Caco-2 (cell line): ENCODE results near the gene ZNF112. TPM values are rescaled to one million over a fixed set of nuclear protein-coding genes. Genes with fewer than 3 reads are reported as not detected.
A peak's percentile ranks its signal among the peaks of the same experiment; 100 is the strongest.

Experiments used
- BruUV-seq: library from RNA; stranded (reverse); fragments of 400-500 nt; replicated peaks from 2 replicates; lab custom pipeline; 2021; lab: Mats Ljungman, UMichigan
- CTCF ChIA-PET: fragments of 300-600 bp; sonication (Branson Sonifier 250); formaldehyde crosslinking; loops from one replicate; lab custom pipeline; 2022; ENCODE audit warnings: antibody characterized with exemption; lab: Charles Lee
- POLR2A ChIA-PET: fragments of 300-600 bp; sonication (Branson Sonifier 250); formaldehyde crosslinking; loops from one replicate; lab custom pipeline; 2022; ENCODE audit warnings: antibody characterized with exemption; lab: Charles Lee
- DNase-seq, 2 experiments: peaks; one replicate each; pipeline versions ENCODE4 v3.0.0 to v3.0.0-alpha.2; 2020 to 2022
- H3K27me3 ChIP-seq: replicated peaks from 2 replicates; pipeline ENCODE4 v1.6.0; 2011; ENCODE audit warnings: low read length; ENCODE audit not compliant: control insufficient read depth, insufficient read depth
- H3K36me3 ChIP-seq: 2 replicates; pipeline ENCODE4 v1.5.1; 2011; ENCODE audit warnings: low read length; ENCODE audit not compliant: control insufficient read depth, insufficient read depth
- H3K4me1 ChIP-seq: fragments of 250-450 bp; sonication (Bioruptor Pico); 2 replicates; pipeline ENCODE4 v1.5.1; 2020; ENCODE audit warnings: mild to moderate bottlenecking
- H3K4me3 ChIP-seq: 2 replicates; pipeline ENCODE4 v1.5.1; 2011; ENCODE audit warnings: low read depth, mild to moderate bottlenecking, control low read depth, low read length
- H3K9me3 ChIP-seq: fragments of 250-450 bp; sonication (Bioruptor Pico); 2 replicates; pipeline ENCODE4 v1.5.1; 2020; ENCODE audit warnings: mild to moderate bottlenecking, moderate library complexity
- H3K27ac Mint-ChIP-seq: one replicate; pipeline ENCODE4 v1.8.0; 2022; ENCODE audit warnings: mixed read lengths; ENCODE audit not compliant: unreplicated experiment
- H3K27me3 Mint-ChIP-seq: one replicate; pipeline ENCODE4 v1.8.0; 2022; ENCODE audit warnings: mixed read lengths; ENCODE audit not compliant: insufficient read depth, unreplicated experiment
- H3K36me3 Mint-ChIP-seq: one replicate; pipeline ENCODE4 v1.8.0; 2022; ENCODE audit warnings: mild to moderate bottlenecking, mixed read lengths; ENCODE audit not compliant: insufficient read depth, unreplicated experiment
- H3K4me1 Mint-ChIP-seq: one replicate; pipeline ENCODE4 v1.8.0; 2022; ENCODE audit warnings: low read depth, mixed read lengths; ENCODE audit not compliant: unreplicated experiment
- H3K4me3 Mint-ChIP-seq: one replicate; pipeline ENCODE4 v1.8.0; 2022; ENCODE audit warnings: mild to moderate bottlenecking, moderate library complexity, mixed read lengths; ENCODE audit not compliant: unreplicated experiment
- H3K9me3 Mint-ChIP-seq: one replicate; pipeline ENCODE4 v1.8.0; 2022; ENCODE audit warnings: mixed read lengths; ENCODE audit not compliant: unreplicated experiment
- CTCF ChIP-seq, 2 experiments: fragments of 200-600 bp in 1 of 2; IDR thresholded peaks; 1 replicate in 1 of 2; 2 replicates in 1 of 2; pipeline versions ENCODE4 v1.5.1 to v1.8.0; 2011 to 2022; ENCODE audit warnings: antibody characterized with exemption in 1 of 2, control low read depth in 1 of 2, inconsistent platforms in 1 of 2, low read depth in 1 of 2, low read length in 1 of 2, mild to moderate bottlenecking in 1 of 2, moderate library complexity in 1 of 2; ENCODE audit not compliant: insufficient read depth in 1 of 2, severe bottlenecking in 1 of 2, unreplicated experiment in 1 of 2
- intact Hi-C: fragments of 100-400 bp; cut with micrococcal nuclease; formaldehyde crosslinking; loops from one replicate; pipeline ENCODE4 v1.10.0; 2022; ENCODE audit not compliant: unreplicated experiment
- total RNA-seq: library from RNA; stranded (reverse); gene quantifications from 2 replicates; pipeline ENCODE4 v1.2.3, GENCODE V29; 2022

The ZNF112 gene
- total RNA-seq, 1 experiment from 2014 or later, result 6.1 TPM

- H3K4me1 Mint-ChIP-seq, result no peaks in the 10 kb centered on the region
- no peak for TF ChIP-seq CTCF (IDR thresholded peaks at IDR 0.05; ENCODE audit: insufficient read depth in 1 of 2, low read depth in 1 of 2, low read length in 1 of 2, severe bottlenecking in 1 of 2, unreplicated experiment in 1 of 2)
- ChIA-PET POLR2A (no interaction called here), CTCF (no interaction called here)
- no peaks in the 10 kb centered on the region for H3K4me1 ChIP-seq
- no peaks in the 10 kb centered on the region for H3K36me3 ChIP-seq
- peaks cover 5% of the 10 kb centered on the region for H3K36me3 Mint-ChIP-seq
- H3K9me3 Mint-ChIP-seq, result peaks cover 28% of the 10 kb centered on the region
- intact Hi-C loops, result no loop called here
- H3K27ac Mint-ChIP-seq, result no peak overlapping the region
- no TSS peak for BruUV-seq
- DNase-seq, result no peak
- H3K27me3 Mint-ChIP-seq, result no peaks in the 10 kb centered on the region
- no peak overlapping the region for H3K4me3 Mint-ChIP-seq
- no peaks in the 10 kb centered on the region for H3K27me3 ChIP-seq
- peaks cover 3% of the 10 kb centered on the region; the same call in 1 of the 2 replicates for H3K9me3 ChIP-seq
- H3K4me3 ChIP-seq, result no peak overlapping the region
These were observed 73.6 kb downstream of the ZNF112 start for GRCh38 chr19:44282846-44283245.

- no peak overlapping the region for H3K4me3 Mint-ChIP-seq
- Histone ChIP-seq H3K4me3 (no peak overlapping the region), H3K4me1 (no peaks in the 10 kb centered on the region), H3K36me3 (no peaks in the 10 kb centered on the region), H3K27me3 (no peaks in the 10 kb centered on the region), H3K9me3 (peaks cover 3% of the 10 kb centered on the region; the same call in 1 of the 2 replicates)
- CTCF ChIA-PET, result no interaction called here
- intact Hi-C loops, result no loop called here
- no peak overlapping the region for H3K27ac Mint-ChIP-seq
- no peaks in the 10 kb centered on the region for H3K4me1 Mint-ChIP-seq
- POLR2A ChIA-PET, result no interaction called here
- H3K9me3 Mint-ChIP-seq, result peaks cover 41% of the 10 kb centered on the region
- no peaks in the 10 kb centered on the region for H3K36me3 Mint-ChIP-seq
- TF ChIP-seq CTCF (IDR thresholded peaks at IDR 0.05; ENCODE audit: insufficient read depth in 1 of 2, low read depth in 1 of 2, low read length in 1 of 2, severe bottlenecking in 1 of 2, unreplicated experiment in 1 of 2), result no peak
- peak in 1 of 2 experiments; percentile 6 for DNase-seq
- no peaks in the 10 kb centered on the region for H3K27me3 Mint-ChIP-seq
- BruUV-seq, result no TSS peak
These were observed 75.6 kb downstream of the ZNF112 start for GRCh38 chr19:44280916-44281315.

GRCh38 chr19:44278181-44278690 lies 78.2 kb downstream of the ZNF112 start:
- DNase-seq, result no peak
- Mint-ChIP-seq H3K36me3 (peaks cover 9% of the 10 kb centered on the region), H3K4me1 (no peaks in the 10 kb centered on the region), H3K4me3 (no peak overlapping the region), H3K27me3 (no peaks in the 10 kb centered on the region), H3K27ac (no peak overlapping the region), H3K9me3 (peaks cover 56% of the 10 kb centered on the region)
- no peak overlapping the region for H3K4me3 ChIP-seq
- H3K27me3 ChIP-seq, result no peaks in the 10 kb centered on the region
- ChIA-PET POLR2A (no interaction called here), CTCF (no interaction called here)
- no peaks in the 10 kb centered on the region for H3K4me1 ChIP-seq
- H3K9me3 ChIP-seq, result peaks cover 6% of the 10 kb centered on the region; the same call in 1 of the 2 replicates
- intact Hi-C loops, result no loop called here
- no peak for TF ChIP-seq CTCF (IDR thresholded peaks at IDR 0.05; ENCODE audit: insufficient read depth in 1 of 2, low read depth in 1 of 2, low read length in 1 of 2, severe bottlenecking in 1 of 2, unreplicated experiment in 1 of 2)
- BruUV-seq, result no TSS peak
- H3K36me3 ChIP-seq, result no peaks in the 10 kb centered on the region
